ENCODE measurements around the gene RBM27. TPM values are rescaled to one million over a fixed set of nuclear protein-coding genes. Genes with fewer than 3 reads are reported as not detected.
"Not testable (repeated sequence)": the region's sequence is repeated elsewhere in the genome, so short reads cannot be mapped to it uniquely, and the experiment has no call there.

The RBM27 gene
- total and polyA plus RNA-seq, 9 donors: 10.9 to 28.8 (median 23.4) TPM

DNA sequence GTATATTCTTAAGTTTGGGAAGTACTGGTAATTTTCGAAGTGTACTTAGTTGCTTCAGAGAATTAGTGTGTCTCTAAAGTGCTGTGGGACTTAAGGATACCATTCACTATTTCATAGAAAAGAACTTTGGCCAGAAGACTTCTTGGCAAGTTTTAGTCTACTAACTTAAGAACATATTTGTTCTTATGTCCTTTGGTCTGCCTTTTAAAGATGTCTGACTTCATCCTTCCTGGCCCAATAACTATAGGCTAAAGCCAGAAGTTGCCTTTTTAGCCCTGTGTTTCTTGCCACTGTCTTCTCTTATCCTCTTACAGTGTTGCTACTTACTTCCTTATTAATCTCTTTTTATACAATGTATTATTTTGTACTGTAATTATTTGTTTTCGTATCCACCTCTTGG is 6.3 kb downstream of the RBM27 start:
- intact Hi-C loops (cut with DNase I): no loop called here
- Histone ChIP-seq H3K4me1 (ENCODE audit: insufficient read depth) (peaks cover 11% of the 10 kb centered on the region), H3K27ac (no peak overlapping the region), H3K4me3 (no peak overlapping the region), H3K9me3 (no peaks in the 10 kb centered on the region), H3K27me3 (no peaks in the 10 kb centered on the region), H3K36me3 (no peaks in the 10 kb centered on the region)
- DNase-seq: no peak
- no peak for TF ChIP-seq CTCF (IDR thresholded peaks at IDR 0.05)
- no peak for TF ChIP-seq POLR2A (IDR thresholded peaks at IDR 0.05)
- no peak for TF ChIP-seq EP300 (IDR thresholded peaks at IDR 0.05)
- 79 to 88% (median 85%) methylated on average over 2 of the region's 2 CpGs for WGBS, 3 donors

DNA sequence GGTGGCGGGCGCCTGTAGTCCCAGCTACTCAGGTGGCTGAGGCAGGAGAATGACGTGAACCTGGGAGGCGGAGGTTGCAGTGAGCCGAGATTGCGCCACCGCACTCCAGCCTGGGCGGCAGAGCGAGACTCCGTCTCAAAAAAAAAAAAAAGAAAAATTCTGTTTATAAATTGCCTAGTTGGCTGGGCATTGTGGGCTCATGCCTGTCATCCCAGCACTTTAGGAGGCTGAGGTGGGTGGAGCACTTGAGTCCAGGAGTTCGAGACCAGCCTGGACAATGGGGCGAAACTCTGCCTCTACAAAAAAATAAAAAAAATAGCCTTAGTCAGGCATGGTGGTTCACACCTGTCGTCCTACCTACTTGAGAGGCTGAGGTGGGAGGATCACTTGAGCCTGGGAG is 7.4 kb downstream of the RBM27 start:
- H3K4me1 ChIP-seq (ENCODE audit: insufficient read depth): not testable (repeated sequence)

DNA sequence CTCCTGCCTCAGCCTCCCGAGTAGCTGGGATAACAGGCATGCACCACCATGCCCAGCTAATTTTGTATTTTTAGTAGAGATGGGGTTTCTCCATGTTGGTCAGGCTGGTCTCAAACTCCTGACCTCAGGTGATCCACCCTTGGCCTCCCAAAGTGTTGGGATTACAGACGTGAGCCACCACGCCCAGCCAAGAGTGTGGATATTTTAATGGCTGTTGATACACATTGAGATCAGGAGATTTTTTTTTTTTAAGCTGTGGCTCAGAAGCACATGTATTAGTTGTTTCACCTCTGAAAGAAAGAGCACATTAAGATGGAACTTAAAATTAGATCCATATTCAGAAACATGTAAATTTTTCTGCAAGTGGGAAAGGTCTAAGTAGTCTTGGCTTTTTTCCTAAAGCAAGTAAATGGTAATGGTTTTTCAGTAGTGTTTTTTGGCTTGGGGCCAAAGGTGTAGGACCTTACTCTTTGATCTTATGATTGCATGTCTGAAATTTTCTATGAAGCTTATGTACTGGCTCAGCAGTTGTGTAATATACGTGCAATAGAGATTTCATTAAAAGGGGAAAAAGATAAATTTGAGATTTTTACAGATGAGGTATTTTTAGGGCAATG is 9.9 kb downstream of the RBM27 start:
- TF ChIP-seq POLR2A (IDR thresholded peaks at IDR 0.05) (no peak), EP300 (IDR thresholded peaks at IDR 0.05) (no peak), CTCF (IDR thresholded peaks at IDR 0.05) (no peak)
- Histone ChIP-seq H3K4me1 (ENCODE audit: insufficient read depth) (peaks cover 5% of the 10 kb centered on the region), H3K36me3 (no peaks in the 10 kb centered on the region), H3K27ac (no peak overlapping the region), H3K27me3 (no peaks in the 10 kb centered on the region), H3K4me3 (no peak overlapping the region), H3K9me3 (no peaks in the 10 kb centered on the region)
- intact Hi-C loops (cut with DNase I): no loop called here
- DNase-seq: no peak
- 65 to 69% (median 67%) methylated on average over 4 of the region's 4 CpGs for WGBS, 3 donors

More for the DNA sequence above, 7.4 kb downstream of the RBM27 start:
- DNase-seq; H3K27ac ChIP-seq; intact Hi-C loops (cut with DNase I); H3K4me3 ChIP-seq; H3K27me3 ChIP-seq; H3K36me3 ChIP-seq; H3K9me3 ChIP-seq: not testable (repeated sequence)
- WGBS, 3 donors: 95 to 98% (median 97%) methylated on average over 13 of the region's 13 CpGs

DNA sequence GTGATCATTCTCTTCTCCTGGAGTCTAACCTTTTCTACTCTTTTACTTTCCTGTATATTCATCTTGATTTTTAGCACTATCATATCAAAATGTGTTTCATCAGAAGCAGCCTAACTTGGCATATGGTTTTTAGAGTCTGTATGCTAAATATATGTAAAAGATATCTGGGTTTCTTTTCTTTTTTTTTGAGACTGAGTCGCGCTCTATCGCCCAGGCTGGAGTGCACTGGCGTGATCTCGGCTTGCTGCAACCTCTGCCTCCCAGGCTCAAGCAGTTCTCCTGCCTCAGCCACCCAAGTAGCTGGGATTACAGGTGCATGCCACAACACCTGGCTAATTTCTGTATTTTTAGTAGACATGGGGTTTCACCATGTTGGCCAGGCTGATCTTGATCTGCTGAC is 11.5 kb downstream of the RBM27 start:
- intact Hi-C loops (cut with DNase I); H3K9me3 ChIP-seq; H3K27me3 ChIP-seq; H3K36me3 ChIP-seq; DNase-seq; H3K4me3 ChIP-seq; H3K4me1 ChIP-seq (ENCODE audit: insufficient read depth); H3K27ac ChIP-seq: not testable (repeated sequence)
- WGBS, 3 donors: 97 to 98% (median 98%) methylated on average over 5 of the region's 5 CpGs

DNA sequence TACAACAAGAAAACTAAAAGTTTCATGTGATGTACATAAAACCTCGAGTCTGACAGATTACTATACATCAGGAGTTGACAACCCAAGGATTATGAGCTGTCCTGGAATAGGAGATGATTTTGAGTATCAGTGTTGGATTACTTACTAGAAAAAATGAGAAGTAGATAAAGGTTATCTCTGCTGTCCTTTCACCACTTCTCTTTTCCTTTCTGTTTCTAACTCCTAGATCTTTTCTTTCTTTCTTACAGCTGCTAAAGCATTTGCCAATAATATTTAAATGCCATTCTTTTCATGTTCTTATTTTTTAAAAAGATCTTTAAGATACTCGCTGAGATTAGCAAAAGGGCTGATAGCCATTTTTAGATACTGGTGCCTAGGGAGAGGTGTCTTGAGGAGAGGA is 14.8 kb downstream of the RBM27 start:
- no peak for TF ChIP-seq EP300 (IDR thresholded peaks at IDR 0.05)
- no peak for TF ChIP-seq POLR2A (IDR thresholded peaks at IDR 0.05)
- no peak for TF ChIP-seq CTCF (IDR thresholded peaks at IDR 0.05)
- intact Hi-C loops (cut with DNase I): no loop called here
- no peak overlapping the region for H3K4me3 ChIP-seq
- DNase-seq: no peak
- H3K4me1 ChIP-seq (ENCODE audit: insufficient read depth): peaks cover 4% of the 10 kb centered on the region
- H3K27ac ChIP-seq: no peak overlapping the region
- H3K36me3 ChIP-seq: no peaks in the 10 kb centered on the region
- H3K27me3 ChIP-seq: no peaks in the 10 kb centered on the region
- H3K9me3 ChIP-seq: no peaks in the 10 kb centered on the region
- 75 to 81% (median 79%) methylated on average over 2 of the region's 2 CpGs for WGBS, 3 donors
